HepG2 (cell line): Measurements from ENCODE around the gene STYX. TPM values are rescaled to one million over a fixed set of nuclear protein-coding genes. Genes with fewer than 3 reads are reported as not detected.

Experiments used
- ATAC-seq: fragments of 200-7000 bp; cut with Tn5 transposase; 3 replicates; pipeline ENCODE4 v1.9.1; 2020; ENCODE audit warnings: mild to moderate bottlenecking, moderate library complexity
- BruUV-seq: library from RNA; stranded (reverse); fragments of 400-500 nt; replicated peaks from 2 replicates; lab custom pipeline; 2021; lab: Mats Ljungman, UMichigan
- CTCF ChIA-PET: fragments of 300-600 bp; formaldehyde crosslinking; extraction: SDS; loops from one replicate; lab custom pipeline; 2021; ENCODE audit warnings: low total read pairs, inconsistent platforms, low intra/inter-chr PET ratio; lab: Yijun Ruan, JAX
- POLR2A ChIA-PET: fragments of 350-600 bp; sonication (Branson Sonifier 250); formaldehyde crosslinking; loops from one replicate; lab custom pipeline; 2020; ENCODE audit warnings: antibody characterized with exemption, inconsistent platforms; lab: Yijun Ruan, JAX
- DNase-seq: peaks from one replicate; pipeline ENCODE4 v3.0.0-alpha.2; 2015; ENCODE audit warnings: low spot score
- FAIRE-seq: peaks from 3 replicates; lab custom pipeline; 2011; peaks lifted over from hg19 to GRCh38; lab: Jason Lieb, UNC
- H2AFZ ChIP-seq: one replicate; pipeline ENCODE4 v1.6.1; 2011; ENCODE audit warnings: low read length, inconsistent platforms
- H3K27ac ChIP-seq: fragments of 300-600 bp; 3 replicates; pipeline ENCODE4 v1.8.0; 2011; ENCODE audit warnings: mixed run types, mild to moderate bottlenecking, mixed read lengths, low read length, inconsistent platforms; ENCODE audit not compliant: insufficient read depth; ENCODE audit errors: extremely low read length
- H3K27me3 ChIP-seq, 2 experiments: fragments of 200-600 bp in 1 of 2; 2 replicates in 1 of 2; 3 replicates in 1 of 2; pipeline versions ENCODE4 v1.6.0 to v1.8.0; 2011; ENCODE audit warnings: low read length in 2 of 2, mild to moderate bottlenecking in 2 of 2, moderate library complexity in 2 of 2, inconsistent platforms in 1 of 2; ENCODE audit not compliant: insufficient read depth in 2 of 2, control insufficient read depth in 1 of 2
- H3K36me3 ChIP-seq, 2 experiments: fragments of 200-600 bp in 1 of 2; replicated peaks in 1 of 2; 2 replicates in 1 of 2; 3 replicates in 1 of 2; pipeline versions ENCODE4 v1.5.1 to v1.8.0; 2011; ENCODE audit warnings: low read length in 2 of 2, inconsistent platforms in 1 of 2; ENCODE audit not compliant: insufficient read depth in 2 of 2, control insufficient read depth in 1 of 2
- H3K4me1 ChIP-seq: 2 replicates; pipeline ENCODE4 v1.5.1; 2012; ENCODE audit warnings: low read length, inconsistent platforms; ENCODE audit not compliant: insufficient read depth
- H3K4me2 ChIP-seq: 2 replicates; pipeline ENCODE4 v1.6.0; 2011; ENCODE audit warnings: low read depth, low read length, inconsistent platforms
- H3K4me3 ChIP-seq, 3 experiments: fragments of 200-600 bp in 1 of 3; sonication (generic), shearing (Covaris generic) in 1 of 3; replicated peaks in 1 of 3; 2 replicates each; pipeline ENCODE4 v1.5.1; 2011 to 2016; ENCODE audit warnings: low read length in 3 of 3, inconsistent platforms in 2 of 3, low read depth in 2 of 3, mild to moderate bottlenecking in 2 of 3, control low read depth in 1 of 3, mixed read lengths in 1 of 3; ENCODE audit not compliant: insufficient read depth in 1 of 3
- H3K79me2 ChIP-seq: one replicate; pipeline ENCODE4 v1.6.1; 2011; ENCODE audit warnings: low read length, inconsistent platforms; ENCODE audit not compliant: insufficient read depth
- H3K9ac ChIP-seq: 2 replicates; pipeline ENCODE4 v1.6.0; 2011; ENCODE audit warnings: mild to moderate bottlenecking, low read depth, low read length, inconsistent platforms; ENCODE audit not compliant: insufficient read depth
- H3K9me3 ChIP-seq: 2 replicates; pipeline ENCODE4 v1.5.1; 2012; ENCODE audit warnings: mild to moderate bottlenecking, low read length
- H4K20me1 ChIP-seq: 2 replicates; pipeline ENCODE4 v1.6.0; 2011; ENCODE audit warnings: inconsistent platforms, mild to moderate bottlenecking, low read length, moderate library complexity; ENCODE audit not compliant: insufficient read depth
- AKAP8 ChIP-seq: sonication (generic); formaldehyde crosslinking; IDR thresholded peaks from 2 replicates; pipeline ENCODE4 v1.5.1; 2020; ENCODE audit warnings: mild to moderate bottlenecking, missing genetic modification reagents
- SATB2 ChIP-seq: sonication (generic); formaldehyde crosslinking; IDR thresholded peaks from 2 replicates; pipeline ENCODE4 v1.5.0; 2020; ENCODE audit warnings: missing genetic modification reagents
- SPEN ChIP-seq: sonication (generic); formaldehyde crosslinking; IDR thresholded peaks from 2 replicates; pipeline ENCODE4 v1.5.1; 2020; ENCODE audit warnings: low read depth, mild to moderate bottlenecking, missing genetic modification reagents
- ZFYVE20 ChIP-seq: sonication (generic); formaldehyde crosslinking; IDR thresholded peaks from 2 replicates; pipeline ENCODE4 v1.8.0; 2023; ENCODE audit warnings: low read depth, mild to moderate bottlenecking, moderate library complexity, missing genetic modification reagents, borderline replicate concordance
- ZSCAN22 ChIP-seq: sonication (generic); formaldehyde crosslinking; IDR thresholded peaks from 2 replicates; pipeline ENCODE4 v1.4.0; 2020; ENCODE audit warnings: mild to moderate bottlenecking, missing genetic modification reagents
- WGBS: methylation state at CpG from one replicate; pipeline ENCODE4 v1.1.6; 2017; ENCODE audit warnings: low lambda C conversion rate; 5-methylcytosine and 5-hydroxymethylcytosine counted together
- in situ Hi-C: cut with HindIII; loops from 2 replicates; pipeline ENCODE4 v1.10.0; 2017; ENCODE audit warnings: low pct_unique_long_range_greater_than_20kb; ENCODE audit not compliant: extremely low pct_ligation_motif_present
- intact Hi-C: fragments of 100-400 bp; cut with micrococcal nuclease; formaldehyde crosslinking; loops from one replicate; pipeline ENCODE4 v1.10.0; 2022; ENCODE audit not compliant: unreplicated experiment
- polyA plus RNA-seq, 8 experiments: library from polyadenylated mRNA; depleted of rRNA in 3 of 8; stranded (reverse) in 7 of 8; unstranded in 1 of 8; fragments of >200 nt; fragmentation: Illumina TruSeq in 4 of 8; extraction: Trizol in 4 of 8; gene quantifications; 2 replicates each; pipeline versions ENCODE4 v1.2.1 to v1.2.3, GENCODE V29; 2011 to 2016; ENCODE audit warnings: low read depth in 4 of 8, missing spikeins in 1 of 8, mixed read lengths in 1 of 8; ENCODE audit not compliant: insufficient read depth in 1 of 8
- total RNA-seq, 5 experiments: library from RNA; depleted of rRNA; stranded (reverse); fragments of >200 nt; fragmentation: Illumina TruSeq; extraction: Trizol; gene quantifications; 2 replicates each; pipeline ENCODE4 v1.2.3, GENCODE V29; 2016; ENCODE audit warnings: low read depth in 1 of 5
- TF ChIP-seq, protein P1 (sequence below): sonication (generic); formaldehyde crosslinking; IDR thresholded peaks from 2 replicates; pipeline ENCODE4 v1.5.0; 2020; ENCODE audit warnings: mild to moderate bottlenecking, missing genetic modification reagents, moderate library complexity

STYX gene
- total and polyA plus RNA-seq, 2 of the 13 experiments (the other 11 are each of a cell fraction or from before 2014, with no cell fraction given), result 6.6 to 10.9 TPM

DNA sequence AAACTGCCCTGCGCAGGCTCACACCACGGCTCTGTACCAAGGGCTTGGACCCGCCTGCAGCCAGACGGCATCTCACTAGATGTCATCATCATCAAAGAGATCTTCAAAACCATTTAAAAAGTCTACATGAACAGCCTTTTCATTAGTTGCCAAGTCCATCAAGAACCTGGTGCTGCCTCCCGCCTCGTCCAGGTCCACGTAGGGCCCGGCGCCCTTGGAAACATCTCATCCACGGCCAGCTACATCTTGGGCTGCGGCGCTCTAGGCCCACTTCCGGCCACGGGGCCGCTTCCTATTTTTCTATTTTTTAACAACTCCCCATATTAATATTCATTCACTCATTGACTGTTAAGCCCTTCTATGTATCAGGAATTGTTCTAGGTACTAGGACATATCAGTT, 68.9 kb downstream of the STYX start:
- Histone ChIP-seq H3K4me1 (peaks cover 21% of the 10 kb centered on the region), H3K9ac (no peak overlapping the region), H4K20me1 (no peaks in the 10 kb centered on the region), H3K9me3 (no peaks in the 10 kb centered on the region), H3K79me2 (no peaks in the 10 kb centered on the region), H3K36me3 (no peaks in the 10 kb centered on the region), H3K4me2 (no peak overlapping the region), H3K4me3 (no peak overlapping the region), H3K27ac (no peak overlapping the region), H2AFZ (no peak overlapping the region), H3K27me3 (no peaks in the 10 kb centered on the region)
- POLR2A ChIA-PET, result no interaction called here
- in situ Hi-C loops (no loop called here), intact Hi-C loops (no loop called here)
- CTCF ChIA-PET, result no interaction called here
- no TSS peak for BruUV-seq
- FAIRE-seq (no peak), DNase-seq (no peak), ATAC-seq (no peak)
- TF ChIP-seq SPEN (CRISPR knock-in tag) (no peak), AKAP8 (CRISPR knock-in tag) (no peak), SATB2 (CRISPR knock-in tag) (no peak), ZSCAN22 (CRISPR knock-in tag) (no peak), ZFYVE20 (CRISPR knock-in tag) (no peak)
- TF ChIP-seq, protein P1, sequence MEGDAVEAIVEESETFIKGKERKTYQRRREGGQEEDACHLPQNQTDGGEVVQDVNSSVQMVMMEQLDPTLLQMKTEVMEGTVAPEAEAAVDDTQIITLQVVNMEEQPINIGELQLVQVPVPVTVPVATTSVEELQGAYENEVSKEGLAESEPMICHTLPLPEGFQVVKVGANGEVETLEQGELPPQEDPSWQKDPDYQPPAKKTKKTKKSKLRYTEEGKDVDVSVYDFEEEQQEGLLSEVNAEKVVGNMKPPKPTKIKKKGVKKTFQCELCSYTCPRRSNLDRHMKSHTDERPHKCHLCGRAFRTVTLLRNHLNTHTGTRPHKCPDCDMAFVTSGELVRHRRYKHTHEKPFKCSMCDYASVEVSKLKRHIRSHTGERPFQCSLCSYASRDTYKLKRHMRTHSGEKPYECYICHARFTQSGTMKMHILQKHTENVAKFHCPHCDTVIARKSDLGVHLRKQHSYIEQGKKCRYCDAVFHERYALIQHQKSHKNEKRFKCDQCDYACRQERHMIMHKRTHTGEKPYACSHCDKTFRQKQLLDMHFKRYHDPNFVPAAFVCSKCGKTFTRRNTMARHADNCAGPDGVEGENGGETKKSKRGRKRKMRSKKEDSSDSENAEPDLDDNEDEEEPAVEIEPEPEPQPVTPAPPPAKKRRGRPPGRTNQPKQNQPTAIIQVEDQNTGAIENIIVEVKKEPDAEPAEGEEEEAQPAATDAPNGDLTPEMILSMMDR, result peak; percentile 16; the same call in 1 of the 2 replicates
- 93% methylated on average over 15 of the region's 15 CpGs for WGBS
